A549 (cell line): ENCODE measurements around the gene RPS6KC1. TPM values are rescaled to one million over a fixed set of nuclear protein-coding genes. Genes with fewer than 3 reads are reported as not detected.

Experiments
- ATAC-seq, 2 experiments: fragments of 200-7000 bp in 1 of 2; fragments of >200 bp in 1 of 2; cut with Nextera tagmentation in 1 of 2; cut with Tn5 transposase in 1 of 2; 3 replicates each; pipeline versions ENCODE4 v1.8.0 to v1.9.1; 2018 to 2020; ENCODE audit warnings: mild to moderate bottlenecking in 1 of 2, moderate library complexity in 1 of 2
- CTCF ChIA-PET: fragments of 300-600 bp; sonication (Branson Sonifier 250); formaldehyde crosslinking; extraction: SDS; loops from one replicate; lab custom pipeline; 2021; ENCODE audit warnings: antibody characterized with exemption, inconsistent platforms; lab: Yijun Ruan, JAX
- POLR2A ChIA-PET: fragments of 350-600 bp; formaldehyde crosslinking; extraction: SDS; loops from one replicate; lab custom pipeline; 2021; ENCODE audit warnings: antibody characterized with exemption, inconsistent platforms; lab: Yijun Ruan, JAX
- DNase-seq, 2 experiments: peaks; one replicate each; pipeline versions ENCODE4 v3.0.0 to v3.0.0-alpha.2; 2011 to 2016; ENCODE audit warnings: low read depth in 1 of 2, low spot score in 1 of 2
- FAIRE-seq: peaks from 2 replicates; lab custom pipeline; 2011; peaks lifted over from hg19 to GRCh38; lab: Jason Lieb, UNC
- H3K27ac ChIP-seq, 2 experiments: fragments of >200 bp; sonication (Bioruptor Twin); formaldehyde crosslinking; 3 replicates each; pipeline ENCODE4 v1.5.1; 2016 to 2017
- H3K4me1 ChIP-seq: fragments of >200 bp; sonication (Bioruptor Twin); formaldehyde crosslinking; 3 replicates; pipeline ENCODE4 v1.6.1; 2016
- H3K4me2 ChIP-seq: fragments of >200 bp; sonication (Bioruptor Twin); formaldehyde crosslinking; 3 replicates; pipeline ENCODE4 v1.6.1; 2016
- H3K4me3 ChIP-seq: fragments of >200 bp; sonication (Bioruptor Twin); formaldehyde crosslinking; 3 replicates; pipeline ENCODE4 v1.5.1; 2016
- H3K9me3 ChIP-seq: fragments of >200 bp; sonication (Bioruptor Twin); formaldehyde crosslinking; 3 replicates; pipeline ENCODE4 v1.6.1; 2016
- BCL3 ChIP-seq: fragments of >200 bp; sonication (Bioruptor Twin); formaldehyde crosslinking; IDR thresholded peaks from 3 replicates; pipeline ENCODE4 v1.6.1; 2016
- BHLHE40 ChIP-seq: IDR thresholded peaks from 2 replicates; pipeline ENCODE4 v1.6.1; 2012; ENCODE audit warnings: low read depth, low read length, inconsistent platforms
- CBX2 ChIP-seq: fragments of 200-600 bp; sonication (generic); IDR thresholded peaks from 2 replicates; pipeline ENCODE4 v1.6.1; 2016; ENCODE audit warnings: low read depth, mild to moderate bottlenecking, borderline replicate concordance
- EHMT2 ChIP-seq: fragments of 200-600 bp; sonication (generic); IDR thresholded peaks from 2 replicates; pipeline ENCODE4 v1.6.1; 2016; ENCODE audit warnings: antibody characterized with exemption, low read depth, mild to moderate bottlenecking, moderate library complexity
- ELK1 ChIP-seq: fragments of 150-350 bp; IDR thresholded peaks from 2 replicates; pipeline ENCODE4 v1.6.1; 2014; ENCODE audit warnings: low read depth, mild to moderate bottlenecking, low read length
- EP300 ChIP-seq, 2 experiments: fragments of >200 bp; sonication (Bioruptor Twin); formaldehyde crosslinking; IDR thresholded peaks; 2 replicates in 1 of 2; 3 replicates in 1 of 2; pipeline ENCODE4 v1.6.1; 2016 to 2017
- FOSL2 ChIP-seq, 2 experiments: fragments of 450-650 bp in 1 of 2; fragments of >200 bp in 1 of 2; sonication (Bioruptor Twin) in 1 of 2; formaldehyde crosslinking; IDR thresholded peaks; 2 replicates each; pipeline versions ENCODE4 v1.5.0 to v1.6.1; 2016 to 2020; ENCODE audit warnings: mild to moderate bottlenecking in 1 of 2, moderate library complexity in 1 of 2
- HES2 ChIP-seq: fragments of >200 bp; sonication (Bioruptor Twin); formaldehyde crosslinking; IDR thresholded peaks from 2 replicates; pipeline ENCODE4 v1.6.1; 2016
- KDM1A ChIP-seq: fragments of 200-600 bp; sonication (generic); IDR thresholded peaks from 2 replicates; pipeline ENCODE4 v1.6.1; 2016; ENCODE audit warnings: low read depth, mild to moderate bottlenecking
- KDM5A ChIP-seq: fragments of 200-600 bp; sonication (generic); IDR thresholded peaks from 2 replicates; pipeline ENCODE4 v1.6.1; 2016; ENCODE audit warnings: antibody characterized with exemption, mild to moderate bottlenecking
- MYC ChIP-seq: IDR thresholded peaks from 2 replicates; pipeline ENCODE4 v1.6.1; 2012; ENCODE audit warnings: mild to moderate bottlenecking, inconsistent platforms, low read length, improper control_type of control experiment, borderline replicate concordance
- PBX3 ChIP-seq: IDR thresholded peaks from 2 replicates; pipeline ENCODE4 v1.6.1; 2012
- POLR2AphosphoS2 ChIP-seq: conservative IDR thresholded peaks from 2 replicates; pipeline ENCODE4 v1.6.1; 2012; ENCODE audit warnings: low read length, improper control_type of control experiment, inconsistent platforms
- RARB ChIP-seq: fragments of 250-450 bp; sonication (Bioruptor Pico); IDR thresholded peaks from 2 replicates; pipeline ENCODE4 v1.8.0; 2021; ENCODE audit warnings: mild to moderate bottlenecking, moderate library complexity
- RCOR1 ChIP-seq: fragments of 150-350 bp; IDR thresholded peaks from 2 replicates; pipeline ENCODE4 v1.6.1; 2014; ENCODE audit warnings: antibody characterized with exemption, low read length, low read depth
- TFCP2L1 ChIP-seq: fragments of 250-450 bp; sonication (Bioruptor Pico); IDR thresholded peaks from 2 replicates; pipeline ENCODE4 v1.5.0; 2021; ENCODE audit warnings: mild to moderate bottlenecking
- USF2 ChIP-seq: fragments of 450-650 bp; IDR thresholded peaks from 2 replicates; pipeline ENCODE4 v1.6.1; 2014; ENCODE audit warnings: antibody characterized with exemption
- ZC3H11A ChIP-seq: fragments of 450-650 bp; IDR thresholded peaks from 2 replicates; pipeline ENCODE4 v1.6.1; 2014; ENCODE audit warnings: antibody characterized with exemption, mild to moderate bottlenecking
- WGBS: methylation state at CpG from one replicate; pipeline ENCODE4 v1.1.6; 2017; ENCODE audit errors: missing lambda C conversion rate; 5-methylcytosine and 5-hydroxymethylcytosine counted together
- polyA plus RNA-seq, 4 experiments: library from polyadenylated mRNA; depleted of rRNA in 3 of 4; stranded (reverse); fragments of >200 nt; fragmentation: RNase III in 1 of 4; extraction: RNeasy Plus Mini Kit Qiagen cat#74134 plus additional on column Dnase treatment in 1 of 4; gene quantifications; 2 replicates in 3 of 4; 3 replicates in 1 of 4; pipeline ENCODE4 v1.2.3, GENCODE V29; 2011 to 2017

Gene RPS6KC1
- polyA plus RNA-seq, 2 of the 4 experiments (the other 2 are of a cell fraction): 11.7 to 25.4 TPM

GRCh38 chr1:213183036-213183672, 132.1 kb downstream of the RPS6KC1 start:
- FAIRE-seq (no peak), DNase-seq (no peak), ATAC-seq (no peak)
- H3K4me3 ChIP-seq: no peak overlapping the region
- H3K27ac ChIP-seq: no peak overlapping the region
- TF ChIP-seq RCOR1 (no peak), KDM5A (no peak), CBX2 (no peak), HES2 (no peak), KDM1A (no peak), EHMT2 (no peak), PBX3 (no peak), ZC3H11A (no peak), MYC (no peak), BCL3 (no peak)
- H3K4me2 ChIP-seq: no peak overlapping the region
- POLR2A ChIA-PET: no interaction called here
- CTCF ChIA-PET: interaction anchor here (1.1 kb wide), 1 partner anchor 43 kb away, joined by 5 read pairs; no protein-coding TSS in a partner anchor
- 81% methylated on average over 3 of the region's 3 CpGs for WGBS
- H3K9me3 ChIP-seq: no peaks in the 10 kb centered on the region; the same call in 2 of the 3 replicates
- 0 out of 3 replicates have a peak, but pooled peaks cover 5% of the 10 kb centered on the region for H3K4me1 ChIP-seq

GRCh38 chr1:213186168-213186567, 135.1 kb downstream of the RPS6KC1 start:
- H3K4me1 ChIP-seq: 0 out of 3 replicates have a peak, but pooled peaks cover 5% of the 10 kb centered on the region
- no peaks in the 10 kb centered on the region; the same call in 2 of the 3 replicates for H3K9me3 ChIP-seq
- H3K27ac ChIP-seq: no peak overlapping the region
- CTCF ChIA-PET: no interaction called here
- H3K4me3 ChIP-seq: no peak overlapping the region
- no peak for FAIRE-seq
- no peak for ATAC-seq
- WGBS: 92% methylated on average over 2 of the region's 2 CpGs
- POLR2A ChIA-PET: no interaction called here
- TF ChIP-seq USF2: no peak
- no peak for TF ChIP-seq BHLHE40
- TF ChIP-seq EP300 (IDR thresholded peaks at IDR 0.05): no peak
- no peak for TF ChIP-seq RARB (CRISPR knock-in tag)
- no peak for DNase-seq
- H3K4me2 ChIP-seq: no peak overlapping the region

- TF ChIP-seq EHMT2 (no peak), BHLHE40 (no peak), POLR2AphosphoS2 (no peak), ELK1 (no peak), KDM5A (no peak), TFCP2L1 (CRISPR knock-in tag) (no peak), PBX3 (no peak), FOSL2 (IDR thresholded peaks at IDR 0.05) (no peak), FOSL2 (CRISPR knock-in tag; IDR thresholded peaks at IDR 0.05) (no peak), KDM1A (no peak)
- ATAC-seq (no peak), DNase-seq (no peak), FAIRE-seq (no peak)
- Histone ChIP-seq H3K27ac (no peak overlapping the region), H3K4me3 (no peak overlapping the region), H3K9me3 (no peaks in the 10 kb centered on the region), H3K4me1 (no peaks in the 10 kb centered on the region), H3K4me2 (no peak overlapping the region)
- POLR2A ChIA-PET: no interaction called here
- CTCF ChIA-PET: no interaction called here
- 88% methylated on average over 1 of the region's 1 CpG for WGBS
These were observed 141.0 kb downstream of the RPS6KC1 start for GRCh38 chr1:213192026-213192425.
